Ovary (tissue), 9 donors: ENCODE measurements around the gene PNPLA5. TPM values are rescaled to one million over a fixed set of nuclear protein-coding genes. Genes with fewer than 3 reads are reported as not detected.
A peak's percentile ranks its signal among the peaks of the same experiment; 100 is the strongest.

Source experiments
- DNase-seq, 5 donors: peaks; one replicate each; pipeline ENCODE4 v3.0.0-alpha.2; 2019 to 2020
- H3K27ac ChIP-seq, 2 donors: fragments of 200-600 bp; one replicate each; pipeline versions ENCODE4 v1.5.1 to v1.8.0; 2019 to 2022
- H3K27me3 ChIP-seq: fragments of 200-600 bp; one replicate; pipeline ENCODE4 v1.8.0; 2022
- H3K36me3 ChIP-seq: fragments of 200-600 bp; sonication (generic); one replicate; pipeline ENCODE4 v1.5.1; 2019
- H3K4me1 ChIP-seq: one replicate; pipeline ENCODE4 v1.8.1; 2013; ENCODE audit warnings: mild to moderate bottlenecking, moderate library complexity; ENCODE audit not compliant: insufficient read depth
- H3K4me3 ChIP-seq: fragments of 200-600 bp; sonication (generic); one replicate; pipeline ENCODE4 v1.5.1; 2017
- H3K9me3 ChIP-seq, 2 donors: fragments of 200-600 bp in 1 of 2; sonication (generic) in 1 of 2; one replicate each; pipeline versions ENCODE4 v1.5.1 to v1.8.1; 2013 to 2019; ENCODE audit warnings: mild to moderate bottlenecking in 1 of 2, moderate library complexity in 1 of 2
- CTCF ChIP-seq, 3 donors: fragments of 450-650 bp in 2 of 3; fragments of 200-600 bp in 1 of 3; IDR thresholded peaks; one replicate each; pipeline versions ENCODE4 v1.5.1 to v1.8.0; 2016 to 2022; ENCODE audit warnings: antibody characterized with exemption in 3 of 3, mild to moderate bottlenecking in 1 of 3
- EP300 ChIP-seq: sonication (generic); formaldehyde crosslinking; IDR thresholded peaks from one replicate; pipeline ENCODE4 v1.6.1; 2017; ENCODE audit warnings: antibody characterized with exemption
- POLR2A ChIP-seq: fragments of 450-650 bp; IDR thresholded peaks from one replicate; pipeline ENCODE4 v1.6.1; 2017; ENCODE audit warnings: antibody characterized with exemption, mild to moderate bottlenecking, moderate library complexity
- WGBS, 3 donors: extraction: QIAGEN DNeasy Blood & Tissue Kit in 1 of 3; methylation state at CpG; one replicate each; pipeline versions ENCODE4 v1.1.5 to v1.1.7; 2013 to 2017; 5-methylcytosine and 5-hydroxymethylcytosine counted together
- intact Hi-C, 4 donors: fragments of 100-400 bp; cut with DNase I; formaldehyde crosslinking; loops; one replicate each; pipeline versions ENCODE4 v1.11.0 to v1.15.1; 2022 to 2023
- polyA plus RNA-seq, 2 donors: library from polyadenylated mRNA; stranded (reverse); fragments of 200-250 nt in 1 of 2; fragments of 350-450 nt in 1 of 2; fragmentation: Illumina TruSeq in 1 of 2; extraction: RNeasy Lipid Tissue Mini Kit (QIAGEN cat#74804) in 1 of 2; gene quantifications; one replicate each; pipeline ENCODE4 v1.2.3, GENCODE V29; 2013 to 2014
- total RNA-seq, 7 donors: library from RNA; depleted of rRNA in 2 of 7; stranded (reverse); fragments of >200 nt in 2 of 7; fragmentation: NEBNext Ultra II Directional in 3 of 7; extraction: Animal tissue kit (Norgen Biotek cat#: 25700) in 3 of 7; gene quantifications; one replicate each; pipeline versions ENCODE4 v1.1.0 to v1.2.4, GENCODE V29; 2016 to 2023
- donor health status: DM: no; HTN: no; CAD: no; lungs with moderate emphysema.
- donor health status: DM: no; HTN: no; CAD: no.
- donor health status: Bipolar disorder and iron deficiency.
- donor health status: DM: yes; HTN: yes; CAD: no.
- donor health status: DM: no; HTN: no; CAD: no.
- donor health status: DM: yes; HTN: yes; CAD: no.

PNPLA5 gene
- total and polyA plus RNA-seq, 9 donors = 0.10 TPM; not detected in 8

GRCh38 chr22:43858156-43858895 lies 33.5 kb downstream of the PNPLA5 start:
- whole genome bisulfite sequencing, 3 donors = 81 to 86% (median 81%) methylated on average over 11 of the region's 11 CpGs
- no peaks in the 10 kb centered on the region for H3K9me3 ChIP-seq
- DNase-seq = peak in 2 of 5 donors; percentile 11
- no peak overlapping the region for H3K27ac ChIP-seq
- H3K36me3 ChIP-seq = no peaks in the 10 kb centered on the region
- H3K4me1 ChIP-seq = no peaks in the 10 kb centered on the region
- TF ChIP-seq POLR2A = no peak
- TF ChIP-seq EP300 = no peak
- TF ChIP-seq CTCF (IDR thresholded peaks at IDR 0.05) = no peak
- H3K4me3 ChIP-seq = no peak overlapping the region
- no peaks in the 10 kb centered on the region for H3K27me3 ChIP-seq
- intact Hi-C loops = no loop called here

GRCh38 chr22:43857367-43857766 lies 34.4 kb downstream of the PNPLA5 start:
- Histone ChIP-seq H3K36me3 (no peaks in the 10 kb centered on the region), H3K27ac (no peak overlapping the region), H3K4me1 (no peaks in the 10 kb centered on the region), H3K4me3 (no peak overlapping the region), H3K9me3 (no peaks in the 10 kb centered on the region), H3K27me3 (no peaks in the 10 kb centered on the region)
- TF ChIP-seq EP300 (no peak), POLR2A (no peak), CTCF (IDR thresholded peaks at IDR 0.05) (no peak)
- intact Hi-C loops = no loop called here
- DNase-seq = no peak

DNA sequence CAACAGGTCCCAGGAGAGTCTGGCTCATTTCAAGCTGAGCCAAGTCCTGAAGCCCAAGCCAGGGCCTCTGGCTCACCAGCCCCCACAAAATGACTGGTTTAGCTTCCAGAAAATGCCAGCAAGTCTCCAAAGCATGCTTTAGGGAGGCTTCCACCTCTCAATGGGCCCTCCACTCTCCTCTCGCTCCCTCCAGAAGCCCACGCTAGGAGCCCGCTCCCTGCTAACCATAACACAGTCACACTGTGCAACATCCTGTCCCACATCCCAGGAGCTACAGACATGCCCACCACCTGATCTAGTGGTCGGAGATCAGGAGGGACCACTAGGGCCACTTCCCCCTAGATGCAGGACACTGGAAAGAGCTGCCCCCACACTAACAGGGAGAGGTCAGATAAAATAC lies 36.4 kb downstream of the PNPLA5 start:
- WGBS, 3 donors = 73 to 99% (median 96%) methylated on average over 4 of the region's 4 CpGs
- H3K27me3 ChIP-seq = no peaks in the 10 kb centered on the region

GRCh38 chr22:43854786-43855271 lies 37.0 kb downstream of the PNPLA5 start:
- TF ChIP-seq POLR2A (no peak), CTCF (IDR thresholded peaks at IDR 0.05) (no peak), EP300 (no peak)
- Histone ChIP-seq H3K4me3 (no peak overlapping the region), H3K27ac (no peak overlapping the region), H3K4me1 (no peaks in the 10 kb centered on the region), H3K36me3 (no peaks in the 10 kb centered on the region), H3K27me3 (no peaks in the 10 kb centered on the region), H3K9me3 (no peaks in the 10 kb centered on the region)
- 94 to 96% (median 95%) methylated on average over 12 to 13 of the region's 13 CpGs for WGBS, 3 donors
- intact Hi-C loops = no loop called here
- DNase-seq = peak in 1 of 5 donors; percentile 21

More for the DNA sequence above, 36.4 kb downstream of the PNPLA5 start:
- DNase-seq = peak in 1 of 5 donors; percentile 18
- Histone ChIP-seq H3K36me3 (no peaks in the 10 kb centered on the region), H3K27ac (no peak overlapping the region), H3K9me3 (no peaks in the 10 kb centered on the region), H3K4me1 (no peaks in the 10 kb centered on the region), H3K4me3 (no peak overlapping the region)
- intact Hi-C loops = no loop called here
- TF ChIP-seq CTCF (IDR thresholded peaks at IDR 0.05) (no peak), EP300 (no peak), POLR2A (no peak)
